Measurements from ENCODE around the gene PRKN. TPM values are rescaled to one million over a fixed set of nuclear protein-coding genes. Genes with fewer than 3 reads are reported as not detected.

Gene PRKN
- total and polyA plus RNA-seq, 2 donors (not counting 1 experiment from before 2014, with no cell fraction given), result 0.43 to 4.6 TPM

DNA sequence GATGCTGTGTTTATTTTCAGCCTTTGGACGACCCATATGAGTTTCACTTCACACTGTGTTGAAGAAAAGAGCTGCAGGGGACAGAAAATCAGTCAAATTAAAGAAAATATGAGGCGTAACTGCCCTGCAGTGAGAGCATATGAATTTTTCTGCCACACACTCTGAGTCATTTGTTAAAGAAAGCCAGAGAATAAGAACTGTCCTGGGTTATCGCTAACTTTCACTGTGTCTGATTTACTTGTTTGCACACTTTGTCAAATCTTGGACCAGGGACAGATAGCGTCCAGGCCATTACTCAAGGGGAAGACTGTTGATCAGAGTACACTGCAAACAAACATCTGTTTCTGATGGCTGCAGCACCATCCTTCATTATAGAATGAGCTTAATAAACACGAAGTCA is 1326.9 kb downstream of the PRKN start:
- DNase-seq (ENCODE audit: low read depth in 2 of 2), result peak in 1 of 2 donors; percentile 39
- Histone ChIP-seq H4K20me1 (ENCODE audit: control insufficient read depth, extremely low read depth, insufficient read depth, low read length) (no peaks in the 10 kb centered on the region), H3K27ac (ENCODE audit: insufficient read depth, low read length) (no peak overlapping the region), H3K36me3 (ENCODE audit: control insufficient read depth, insufficient read depth, low read length) (no peaks in the 10 kb centered on the region), H3K4me3 (replicated peaks in 1 of 4; ENCODE audit: control extremely low read depth in 1 of 4, insufficient read depth in 1 of 4, low read depth in 3 of 4, low read length in 4 of 4) (no peak overlapping the region), H3K4me2 (ENCODE audit: extremely low read depth, insufficient read depth, low read length) (no peak overlapping the region), H3K4me1 (ENCODE audit: control insufficient read depth, extremely low read depth, insufficient read depth, low read length) (peaks cover 1% of the 10 kb centered on the region), H3K9ac (ENCODE audit: insufficient read depth, low read length) (no peak overlapping the region), H3K79me2 (ENCODE audit: control insufficient read depth, insufficient read depth, low read length) (no peaks in the 10 kb centered on the region), H2AFZ (ENCODE audit: low read length) (no peak overlapping the region), H3K9me3 (ENCODE audit: control insufficient read depth, insufficient read depth, low read depth, low read length) (no peaks in the 10 kb centered on the region), H3K27me3 (ENCODE audit: control insufficient read depth, insufficient read depth, low read length) (no peaks in the 10 kb centered on the region)
- TF ChIP-seq EZH2 (IDR thresholded peaks at IDR 0.05; ENCODE audit: low read length, missing control alignments), result no peak
- TF ChIP-seq, protein P1, sequence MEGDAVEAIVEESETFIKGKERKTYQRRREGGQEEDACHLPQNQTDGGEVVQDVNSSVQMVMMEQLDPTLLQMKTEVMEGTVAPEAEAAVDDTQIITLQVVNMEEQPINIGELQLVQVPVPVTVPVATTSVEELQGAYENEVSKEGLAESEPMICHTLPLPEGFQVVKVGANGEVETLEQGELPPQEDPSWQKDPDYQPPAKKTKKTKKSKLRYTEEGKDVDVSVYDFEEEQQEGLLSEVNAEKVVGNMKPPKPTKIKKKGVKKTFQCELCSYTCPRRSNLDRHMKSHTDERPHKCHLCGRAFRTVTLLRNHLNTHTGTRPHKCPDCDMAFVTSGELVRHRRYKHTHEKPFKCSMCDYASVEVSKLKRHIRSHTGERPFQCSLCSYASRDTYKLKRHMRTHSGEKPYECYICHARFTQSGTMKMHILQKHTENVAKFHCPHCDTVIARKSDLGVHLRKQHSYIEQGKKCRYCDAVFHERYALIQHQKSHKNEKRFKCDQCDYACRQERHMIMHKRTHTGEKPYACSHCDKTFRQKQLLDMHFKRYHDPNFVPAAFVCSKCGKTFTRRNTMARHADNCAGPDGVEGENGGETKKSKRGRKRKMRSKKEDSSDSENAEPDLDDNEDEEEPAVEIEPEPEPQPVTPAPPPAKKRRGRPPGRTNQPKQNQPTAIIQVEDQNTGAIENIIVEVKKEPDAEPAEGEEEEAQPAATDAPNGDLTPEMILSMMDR (conservative IDR thresholded peaks at IDR 0.05 in 1 of 2, IDR thresholded peaks at IDR 0.05 in 1 of 2; ENCODE audit: low read depth in 1 of 2, low read length in 2 of 2), result no peak

DNA sequence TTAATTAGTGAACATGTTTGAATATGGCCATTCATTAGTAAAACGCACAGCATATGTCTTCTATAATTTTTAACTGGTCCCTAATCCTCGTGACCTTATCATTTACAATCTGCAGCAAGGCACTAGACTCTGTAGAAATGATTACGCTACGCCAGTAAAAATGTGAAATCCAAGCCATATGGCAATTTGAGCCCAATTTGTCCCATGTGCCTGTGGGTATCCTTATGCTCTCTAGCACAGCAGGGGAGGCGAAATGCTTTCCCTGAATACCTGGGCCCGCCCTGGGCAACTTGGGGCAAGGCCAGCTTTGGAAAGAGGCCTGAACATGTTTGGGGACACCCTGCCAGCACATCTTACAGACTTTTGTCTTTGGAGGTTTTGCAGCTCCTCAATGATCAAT is 1331.0 kb downstream of the PRKN start:
- no peak for TF ChIP-seq EZH2 (IDR thresholded peaks at IDR 0.05; ENCODE audit: low read length, missing control alignments)
- TF ChIP-seq, protein P1 (conservative IDR thresholded peaks at IDR 0.05 in 1 of 2, IDR thresholded peaks at IDR 0.05 in 1 of 2; ENCODE audit: low read depth in 1 of 2, low read length in 2 of 2), result no peak

DNA sequence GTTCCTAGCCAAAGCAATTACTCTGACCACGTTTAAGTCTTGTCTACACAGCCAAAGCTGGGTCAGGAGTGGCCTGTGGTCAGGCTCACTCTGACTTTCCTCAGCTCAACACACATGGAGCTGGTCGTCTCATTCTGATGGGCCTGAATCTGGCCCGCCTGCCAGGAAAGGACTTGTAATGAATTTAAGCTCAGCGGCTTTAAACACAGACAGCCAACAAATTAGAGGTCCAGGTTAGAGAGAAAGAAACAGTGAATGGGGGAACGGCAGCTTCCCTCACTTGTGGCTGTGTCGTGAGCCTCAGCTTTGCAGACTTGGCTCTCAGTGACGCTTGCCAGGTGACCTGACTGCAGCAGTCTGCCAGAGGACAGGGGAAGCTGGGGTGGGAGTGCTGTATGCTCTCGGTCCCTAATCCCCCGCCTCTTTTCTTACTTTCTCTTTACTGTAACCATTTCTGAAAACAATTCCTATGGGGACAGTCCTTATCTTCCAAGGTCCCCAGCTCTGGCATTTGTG is 1331.8 kb downstream of the PRKN start:
- H3K79me2 ChIP-seq (ENCODE audit: control insufficient read depth, insufficient read depth, low read length), result no peaks in the 10 kb centered on the region
- TF ChIP-seq EZH2 (IDR thresholded peaks at IDR 0.05; ENCODE audit: low read length, missing control alignments), result no peak
- TF ChIP-seq, protein P1 (conservative IDR thresholded peaks at IDR 0.05 in 1 of 2, IDR thresholded peaks at IDR 0.05 in 1 of 2; ENCODE audit: low read depth in 1 of 2, low read length in 2 of 2), result no peak
- DNase-seq (ENCODE audit: low read depth in 2 of 2), result peak in 1 of 2 donors; percentile 37
- H4K20me1 ChIP-seq (ENCODE audit: control insufficient read depth, extremely low read depth, insufficient read depth, low read length), result no peaks in the 10 kb centered on the region
- no peaks in the 10 kb centered on the region for H3K9me3 ChIP-seq (ENCODE audit: control insufficient read depth, insufficient read depth, low read depth, low read length)
- no peak overlapping the region for H3K27ac ChIP-seq (ENCODE audit: insufficient read depth, low read length)
- H3K36me3 ChIP-seq (ENCODE audit: control insufficient read depth, insufficient read depth, low read length), result no peaks in the 10 kb centered on the region
- no peak overlapping the region for H3K4me2 ChIP-seq (ENCODE audit: extremely low read depth, insufficient read depth, low read length)
- H3K4me3 ChIP-seq (replicated peaks in 1 of 4; ENCODE audit: control extremely low read depth in 1 of 4, insufficient read depth in 1 of 4, low read depth in 3 of 4, low read length in 4 of 4), result no peak overlapping the region
- no peaks in the 10 kb centered on the region for H3K4me1 ChIP-seq (ENCODE audit: control insufficient read depth, extremely low read depth, insufficient read depth, low read length)
- no peaks in the 10 kb centered on the region for H3K27me3 ChIP-seq (ENCODE audit: control insufficient read depth, insufficient read depth, low read length)
- no peak overlapping the region for H3K9ac ChIP-seq (ENCODE audit: insufficient read depth, low read length)
- no peak overlapping the region for H2AFZ ChIP-seq (ENCODE audit: low read length)

More for the DNA sequence above, 1331.0 kb downstream of the PRKN start:
- Histone ChIP-seq H3K9me3 (ENCODE audit: control insufficient read depth, insufficient read depth, low read depth, low read length) (no peaks in the 10 kb centered on the region), H3K79me2 (ENCODE audit: control insufficient read depth, insufficient read depth, low read length) (no peaks in the 10 kb centered on the region), H3K4me3 (replicated peaks in 1 of 4; ENCODE audit: control extremely low read depth in 1 of 4, insufficient read depth in 1 of 4, low read depth in 3 of 4, low read length in 4 of 4) (no peak overlapping the region), H4K20me1 (ENCODE audit: control insufficient read depth, extremely low read depth, insufficient read depth, low read length) (no peaks in the 10 kb centered on the region), H3K36me3 (ENCODE audit: control insufficient read depth, insufficient read depth, low read length) (no peaks in the 10 kb centered on the region), H2AFZ (ENCODE audit: low read length) (no peak overlapping the region), H3K27ac (ENCODE audit: insufficient read depth, low read length) (no peak overlapping the region), H3K27me3 (ENCODE audit: control insufficient read depth, insufficient read depth, low read length) (no peaks in the 10 kb centered on the region), H3K4me1 (ENCODE audit: control insufficient read depth, extremely low read depth, insufficient read depth, low read length) (no peaks in the 10 kb centered on the region), H3K9ac (ENCODE audit: insufficient read depth, low read length) (no peak overlapping the region), H3K4me2 (ENCODE audit: extremely low read depth, insufficient read depth, low read length) (no peak overlapping the region)
- DNase-seq (ENCODE audit: low read depth in 2 of 2), result no peak

All from fibroblast of lung (primary cell).